CD8-positive, alpha-beta memory T cell (primary cell): ENCODE results near the gene TRIM2. TPM values are rescaled to one million over a fixed set of nuclear protein-coding genes. Genes with fewer than 3 reads are reported as not detected.

Experiments
- CTCF ChIA-PET: fragments of 350-600 bp; sonication (Branson Sonifier 250); formaldehyde crosslinking; loops from one replicate; lab custom pipeline; 2021; ENCODE audit warnings: antibody characterized with exemption; lab: Charles Lee
- POLR2A ChIA-PET: fragments of 350-600 bp; sonication (Branson Sonifier 250); formaldehyde crosslinking; loops from one replicate; lab custom pipeline; 2021; ENCODE audit warnings: antibody characterized with exemption; lab: Charles Lee
- DNase-seq, 5 donors: peaks; one replicate each; pipeline versions ENCODE4 v3.0.0 to v3.0.0-alpha.2; 2020 to 2022; ENCODE audit warnings: mixed read lengths in 1 of 5
- H3K27ac ChIP-seq: one replicate; pipeline ENCODE4 v1.7.0; 2013; ENCODE audit warnings: low read depth, mild to moderate bottlenecking, low read length, moderate library complexity
- H3K27me3 ChIP-seq: 2 replicates; pipeline ENCODE4 v1.7.0; 2013; ENCODE audit warnings: low read length, mild to moderate bottlenecking; ENCODE audit not compliant: insufficient read depth, poor library complexity, severe bottlenecking
- H3K36me3 ChIP-seq: 2 replicates; pipeline ENCODE4 v1.7.0; 2013; ENCODE audit warnings: mild to moderate bottlenecking, low read length, moderate library complexity; ENCODE audit not compliant: insufficient read depth
- H3K4me1 ChIP-seq: 2 replicates; pipeline ENCODE4 v1.7.0; 2013; ENCODE audit warnings: mild to moderate bottlenecking, low read length, moderate library complexity; ENCODE audit not compliant: insufficient read depth
- H3K4me3 ChIP-seq: 2 replicates; pipeline ENCODE4 v1.7.0; 2013; ENCODE audit warnings: mild to moderate bottlenecking, low read length
- H3K9me3 ChIP-seq: 2 replicates; pipeline ENCODE4 v1.7.0; 2013; ENCODE audit warnings: mild to moderate bottlenecking, low read length
- H3K27ac Mint-ChIP-seq, 8 donors: one replicate each; pipeline ENCODE4 v1.8.0; 2020 to 2021; ENCODE audit warnings: mixed read lengths in 8 of 8, mild to moderate bottlenecking in 6 of 8, inconsistent platforms in 3 of 8, moderate library complexity in 3 of 8
- H3K27me3 Mint-ChIP-seq, 2 donors: one replicate each; pipeline ENCODE4 v1.8.0; 2020 to 2021; ENCODE audit warnings: mixed read lengths in 2 of 2, mild to moderate bottlenecking in 1 of 2, moderate library complexity in 1 of 2
- H3K36me3 Mint-ChIP-seq, 3 donors: one replicate each; pipeline ENCODE4 v1.8.0; 2020 to 2021; ENCODE audit warnings: mixed read lengths in 3 of 3, inconsistent platforms in 1 of 3, mild to moderate bottlenecking in 1 of 3
- H3K4me1 Mint-ChIP-seq, 3 donors: one replicate each; pipeline ENCODE4 v1.8.0; 2020 to 2021; ENCODE audit warnings: mixed read lengths in 3 of 3, inconsistent platforms in 1 of 3, mild to moderate bottlenecking in 1 of 3
- H3K4me3 Mint-ChIP-seq, 7 donors: one replicate each; pipeline ENCODE4 v1.8.0; 2020 to 2021; ENCODE audit warnings: mixed read lengths in 7 of 7, mild to moderate bottlenecking in 6 of 7, moderate library complexity in 4 of 7, inconsistent platforms in 2 of 7
- H3K9me3 Mint-ChIP-seq, 5 donors: one replicate each; pipeline ENCODE4 v1.8.0; 2020 to 2022; ENCODE audit warnings: mixed read lengths in 5 of 5, mild to moderate bottlenecking in 3 of 5, moderate library complexity in 2 of 5, inconsistent platforms in 1 of 5
- polyA plus RNA-seq: library from polyadenylated mRNA; unstranded; fragments of 300-500 nt; fragmentation: Illumina TruSeq; gene quantifications from one replicate; pipeline ENCODE4 v1.2.3, GENCODE V29; 2021
- total RNA-seq, 2 experiments: library from RNA; stranded (reverse); gene quantifications; one replicate each; pipeline ENCODE4 v1.2.3, GENCODE V29; 2021

Gene TRIM2
- total RNA-seq = under 1 TPM; 0.24 to 0.29 TPM
- polyA plus RNA-seq = 1.5 TPM

GRCh38 chr4:153204247-153204671 is at the start of gene TRIM2:
Gene TRIM2, plus strand, starts transcription at chr4:153204443. Its CDS starts 88 bp downstream, at chr4:153204531.
- Histone ChIP-seq H3K27me3 (no peaks in the 10 kb centered on the region), H3K27ac (no peak within 1 kb of the TSS), H3K4me1 (peaks cover 22% of the 10 kb centered on the region), H3K9me3 (no peaks in the 10 kb centered on the region), H3K4me3 (peak within 1 kb of the TSS; percentile 55), H3K36me3 (no peaks in the 10 kb centered on the region)
- Mint-ChIP-seq H3K36me3 (no peaks in the 10 kb centered on the region), H3K4me1 (peaks cover 16 to 32% (median 24%) of the 10 kb centered on the region in 3 donors), H3K27ac (peak within 1 kb of the TSS in 6 of 8 donors; percentile 34 to 79 (median 50)), H3K9me3 (no peaks in the 10 kb centered on the region), H3K27me3 (peaks cover 0 to 16% of the 10 kb centered on the region in 2 donors), H3K4me3 (peak within 1 kb of the TSS; percentile 45 to 84 (median 68))
- no peak for DNase-seq
- CTCF ChIA-PET = no interaction called here
- POLR2A ChIA-PET = no interaction called here

- ChIA-PET POLR2A (no interaction called here), CTCF (interaction anchor here (1.0 to 1.4 kb wide), 2 partner anchors 28 to 42 kb away, joined by 3 to 6 read pairs; no protein-coding TSS in a partner anchor)
- Mint-ChIP-seq H3K36me3 (no peaks in the 10 kb centered on the region), H3K9me3 (peaks cover 0 to 2% (median 0%) of the 10 kb centered on the region in 5 donors), H3K27me3 (peaks cover 19 to 60% of the 10 kb centered on the region in 2 donors), H3K4me1 (peaks cover 11 to 27% (median 20%) of the 10 kb centered on the region in 3 donors), H3K4me3 (no peak overlapping the region), H3K27ac (no peak overlapping the region)
- no peak for DNase-seq
- no peaks in the 10 kb centered on the region for H3K27me3 ChIP-seq
- no peaks in the 10 kb centered on the region for H3K36me3 ChIP-seq
- no peak overlapping the region for H3K4me3 ChIP-seq
- peaks cover 13% of the 10 kb centered on the region for H3K4me1 ChIP-seq
- no peaks in the 10 kb centered on the region for H3K9me3 ChIP-seq
- H3K27ac ChIP-seq = no peak overlapping the region
Observed at GRCh38 chr4:153155686-153156085, 48.6 kb upstream of the TRIM2 start.

- H3K27me3 ChIP-seq = no peaks in the 10 kb centered on the region
- peaks cover 13% of the 10 kb centered on the region for H3K4me1 ChIP-seq
- Mint-ChIP-seq H3K4me3 (peak overlapping the region in 2 of 7 donors; percentile 1 to 9), H3K4me1 (peaks cover 11 to 27% (median 20%) of the 10 kb centered on the region in 3 donors), H3K36me3 (no peaks in the 10 kb centered on the region), H3K9me3 (peaks cover 0 to 2% (median 0%) of the 10 kb centered on the region in 5 donors), H3K27ac (no peak overlapping the region), H3K27me3 (peaks cover 19 to 58% of the 10 kb centered on the region in 2 donors)
- peak in 1 of 5 donors; percentile 12 for DNase-seq
- ChIA-PET POLR2A (no interaction called here), CTCF (interaction anchor here (1.0 to 1.4 kb wide), 3 partner anchors 14 to 41 kb away, joined by 3 to 6 read pairs (median 3); no protein-coding TSS in a partner anchor)
- H3K4me3 ChIP-seq = no peak overlapping the region
- H3K27ac ChIP-seq = no peak overlapping the region
- no peaks in the 10 kb centered on the region for H3K36me3 ChIP-seq
- H3K9me3 ChIP-seq = no peaks in the 10 kb centered on the region
Observed at GRCh38 chr4:153156263-153156662, 48.0 kb upstream of the TRIM2 start.

GRCh38 chr4:153156721-153157120 is 47.5 kb upstream of the TRIM2 start:
- peaks cover 11 to 27% (median 20%) of the 10 kb centered on the region in 3 donors for H3K4me1 Mint-ChIP-seq

GRCh38 chr4:153159016-153159415 is 45.2 kb upstream of the TRIM2 start:
- Mint-ChIP-seq H3K27me3 (peaks cover 13 to 54% of the 10 kb centered on the region in 2 donors), H3K36me3 (no peaks in the 10 kb centered on the region), H3K9me3 (no peaks in the 10 kb centered on the region), H3K4me3 (no peak overlapping the region), H3K4me1 (peaks cover 0 to 9% (median 5%) of the 10 kb centered on the region in 3 donors), H3K27ac (no peak overlapping the region)
- CTCF ChIA-PET = interaction anchor here (1.4 kb wide), 1 partner anchor 74 kb away, joined by 3 read pairs; no protein-coding TSS in a partner anchor
- H3K9me3 ChIP-seq = no peaks in the 10 kb centered on the region
- H3K36me3 ChIP-seq = no peaks in the 10 kb centered on the region
- POLR2A ChIA-PET = no interaction called here
- no peak for DNase-seq
- peaks cover 7% of the 10 kb centered on the region for H3K4me1 ChIP-seq
- no peak overlapping the region for H3K27ac ChIP-seq
- no peaks in the 10 kb centered on the region for H3K27me3 ChIP-seq
- H3K4me3 ChIP-seq = no peak overlapping the region

More at GRCh38 chr4:153156721-153157120, 47.5 kb upstream of the TRIM2 start:
- Histone ChIP-seq H3K9me3 (no peaks in the 10 kb centered on the region), H3K4me1 (peaks cover 13% of the 10 kb centered on the region), H3K27me3 (no peaks in the 10 kb centered on the region), H3K27ac (no peak overlapping the region), H3K4me3 (no peak overlapping the region), H3K36me3 (no peaks in the 10 kb centered on the region)
- ChIA-PET CTCF (interaction anchor here (1.0 to 1.4 kb wide), 2 partner anchors 14 to 29 kb away, joined by 3 to 6 read pairs; no protein-coding TSS in a partner anchor), POLR2A (no interaction called here)
- DNase-seq = no peak
- no peaks in the 10 kb centered on the region for H3K36me3 Mint-ChIP-seq
- no peak overlapping the region for H3K4me3 Mint-ChIP-seq
- peaks cover 17 to 59% of the 10 kb centered on the region in 2 donors for H3K27me3 Mint-ChIP-seq
- H3K9me3 Mint-ChIP-seq = peaks cover 0 to 2% (median 0%) of the 10 kb centered on the region in 5 donors
- H3K27ac Mint-ChIP-seq = no peak overlapping the region

- DNase-seq = no peak
- ChIA-PET CTCF (no interaction called here), POLR2A (no interaction called here)
- Mint-ChIP-seq H3K27ac (no peak overlapping the region), H3K27me3 (peaks cover 13 to 51% of the 10 kb centered on the region in 2 donors), H3K4me3 (no peak overlapping the region), H3K36me3 (no peaks in the 10 kb centered on the region), H3K4me1 (peaks cover 0 to 5% (median 0%) of the 10 kb centered on the region in 3 donors), H3K9me3 (no peaks in the 10 kb centered on the region)
- Histone ChIP-seq H3K4me3 (no peak overlapping the region), H3K9me3 (no peaks in the 10 kb centered on the region), H3K27me3 (no peaks in the 10 kb centered on the region), H3K36me3 (no peaks in the 10 kb centered on the region), H3K4me1 (no peaks in the 10 kb centered on the region), H3K27ac (no peak overlapping the region)
Observed at GRCh38 chr4:153159728-153160221, 44.5 kb upstream of the TRIM2 start.

- no peaks in the 10 kb centered on the region for H3K9me3 ChIP-seq
- DNase-seq = no peak
- Mint-ChIP-seq H3K27ac (no peak overlapping the region), H3K9me3 (peaks cover 0 to 2% (median 0%) of the 10 kb centered on the region in 5 donors), H3K4me3 (no peak overlapping the region), H3K36me3 (peaks cover 0 to 2% (median 0%) of the 10 kb centered on the region in 3 donors), H3K27me3 (peaks cover 10 to 49% of the 10 kb centered on the region in 2 donors), H3K4me1 (peaks cover 0 to 5% (median 0%) of the 10 kb centered on the region in 3 donors)
- H3K27ac ChIP-seq = no peak overlapping the region
- ChIA-PET CTCF (no interaction called here), POLR2A (no interaction called here)
- H3K36me3 ChIP-seq = no peaks in the 10 kb centered on the region
- no peaks in the 10 kb centered on the region for H3K27me3 ChIP-seq
- no peak overlapping the region for H3K4me3 ChIP-seq
- no peaks in the 10 kb centered on the region for H3K4me1 ChIP-seq
Observed at GRCh38 chr4:153160821-153161220, 43.4 kb upstream of the TRIM2 start.

GRCh38 chr4:153161226-153161963 is 42.8 kb upstream of the TRIM2 start:
- POLR2A ChIA-PET = no interaction called here
- H3K27me3 Mint-ChIP-seq = peaks cover 10 to 44% of the 10 kb centered on the region in 2 donors
- Histone ChIP-seq H3K27me3 (no peaks in the 10 kb centered on the region), H3K36me3 (no peaks in the 10 kb centered on the region), H3K9me3 (no peaks in the 10 kb centered on the region), H3K4me1 (no peaks in the 10 kb centered on the region), H3K27ac (no peak overlapping the region), H3K4me3 (no peak overlapping the region)
- no peak for DNase-seq
- H3K36me3 Mint-ChIP-seq = peaks cover 0 to 8% (median 0%) of the 10 kb centered on the region in 3 donors
- no peak overlapping the region for H3K4me3 Mint-ChIP-seq
- CTCF ChIA-PET = no interaction called here
- peaks cover 0 to 2% (median 0%) of the 10 kb centered on the region in 5 donors for H3K9me3 Mint-ChIP-seq
- peaks cover 0 to 1% (median 0%) of the 10 kb centered on the region in 3 donors for H3K4me1 Mint-ChIP-seq
- no peak overlapping the region for H3K27ac Mint-ChIP-seq
